GM23338 (cell line): Measurements from ENCODE around the gene WWC1. TPM values are rescaled to one million over a fixed set of nuclear protein-coding genes. Genes with fewer than 3 reads are reported as not detected.

Experiments used
- ATAC-seq: fragments of 200-7000 bp; cut with Tn5 transposase; 3 replicates; pipeline ENCODE4 v1.9.1; 2020
- DNase-seq: peaks from one replicate; pipeline ENCODE4 v3.0.0-alpha.2; 2015; ENCODE audit warnings: low spot score
- H2AFZ ChIP-seq: fragments of 200-600 bp; sonication (generic); 2 replicates; pipeline ENCODE4 v1.8.0; 2016; ENCODE audit warnings: antibody characterized with exemption, mild to moderate bottlenecking, moderate library complexity
- H3F3A ChIP-seq: fragments of 200-600 bp; sonication (generic); replicated peaks from 2 replicates; pipeline ENCODE4 v1.8.0; 2017; ENCODE audit warnings: antibody characterized with exemption, mixed run types, low read depth
- H3K27ac ChIP-seq: fragments of 200-600 bp; sonication (generic); 2 replicates; pipeline ENCODE4 v1.6.1; 2016; ENCODE audit warnings: low read depth
- H3K27me3 ChIP-seq: fragments of 200-600 bp; sonication (generic); 2 replicates; pipeline ENCODE4 v1.8.0; 2016; ENCODE audit warnings: mild to moderate bottlenecking, mixed run types, moderate library complexity; ENCODE audit not compliant: insufficient read depth
- H3K36me3 ChIP-seq: fragments of 200-600 bp; sonication (generic); 2 replicates; pipeline ENCODE4 v1.8.0; 2016; ENCODE audit warnings: mild to moderate bottlenecking; ENCODE audit not compliant: insufficient read depth
- H3K4me1 ChIP-seq: fragments of 200-600 bp; sonication (generic); 2 replicates; pipeline ENCODE4 v1.8.0; 2016; ENCODE audit warnings: mild to moderate bottlenecking, moderate library complexity; ENCODE audit not compliant: insufficient read depth
- H3K4me2 ChIP-seq: fragments of 200-600 bp; sonication (generic); 2 replicates; pipeline ENCODE4 v1.7.1; 2017; ENCODE audit warnings: mixed run types
- H3K4me3 ChIP-seq: fragments of 200-600 bp; sonication (generic); 2 replicates; pipeline ENCODE4 v1.6.1; 2016; ENCODE audit warnings: mixed run types
- H3K79me2 ChIP-seq: fragments of 200-600 bp; sonication (generic); replicated peaks from 2 replicates; pipeline ENCODE4 v1.8.0; 2017; ENCODE audit warnings: mild to moderate bottlenecking; ENCODE audit not compliant: insufficient read depth
- H3K9me2 ChIP-seq: fragments of 200-600 bp; sonication (generic); 2 replicates; pipeline ENCODE4 v1.8.0; 2017; ENCODE audit not compliant: insufficient read depth
- H4K20me1 ChIP-seq: fragments of 200-600 bp; sonication (generic); replicated peaks from 2 replicates; pipeline ENCODE4 v1.8.0; 2017; ENCODE audit warnings: mild to moderate bottlenecking; ENCODE audit not compliant: insufficient read depth
- H3K27ac Mint-ChIP-seq: 2 replicates; pipeline ENCODE4 v1.8.0; 2020; ENCODE audit warnings: inconsistent platforms, mild to moderate bottlenecking, moderate library complexity, mixed read lengths
- H3K27me3 Mint-ChIP-seq: 3 replicates; pipeline ENCODE4 v1.8.0; 2022; ENCODE audit warnings: low read depth, mild to moderate bottlenecking, moderate library complexity, mixed read lengths, inconsistent platforms; ENCODE audit not compliant: insufficient read depth, poor library complexity
- H3K36me3 Mint-ChIP-seq: 3 replicates; pipeline ENCODE4 v1.8.0; 2021; ENCODE audit warnings: low read depth, mild to moderate bottlenecking, inconsistent platforms, moderate library complexity, mixed read lengths
- H3K4me1 Mint-ChIP-seq: 3 replicates; pipeline ENCODE4 v1.8.0; 2020; ENCODE audit warnings: mild to moderate bottlenecking, inconsistent platforms, mixed read lengths
- H3K4me3 Mint-ChIP-seq: 3 replicates; pipeline ENCODE4 v1.8.0; 2021; ENCODE audit warnings: moderate library complexity, mild to moderate bottlenecking, inconsistent platforms, mixed read lengths
- H3K9me3 Mint-ChIP-seq: 3 replicates; pipeline ENCODE4 v1.8.0; 2020; ENCODE audit warnings: moderate library complexity, mild to moderate bottlenecking, inconsistent platforms, mixed read lengths
- CREB1 ChIP-seq: fragments of 250-450 bp; sonication (Bioruptor Pico); IDR thresholded peaks from 2 replicates; pipeline ENCODE4 v1.5.0; 2020; ENCODE audit warnings: low read depth, mild to moderate bottlenecking, moderate library complexity
- EZH2 ChIP-seq: fragments of 200-600 bp; sonication (generic); IDR thresholded peaks from one replicate; pipeline ENCODE4 v1.8.0; 2017; ENCODE audit warnings: antibody characterized with exemption, mild to moderate bottlenecking, low read depth; ENCODE audit not compliant: unreplicated experiment
- EZH2phosphoT487 ChIP-seq: fragments of 200-600 bp; sonication (generic); IDR thresholded peaks from one replicate; pipeline ENCODE4 v1.8.1; 2018; ENCODE audit warnings: antibody characterized with exemption; ENCODE audit not compliant: unreplicated experiment
- JUNB ChIP-seq: IDR thresholded peaks from one replicate; pipeline ENCODE4 v1.6.1; 2016; ENCODE audit warnings: antibody characterized with exemption; ENCODE audit not compliant: unreplicated experiment
- NANOG ChIP-seq: IDR thresholded peaks from 2 replicates; pipeline ENCODE4 v1.6.1; 2016; ENCODE audit warnings: antibody characterized with exemption, borderline replicate concordance
- POLR2AphosphoS5 ChIP-seq: IDR thresholded peaks from 2 replicates; pipeline ENCODE4 v1.6.1; 2016; ENCODE audit warnings: antibody characterized with exemption, low read depth
- STAT1 ChIP-seq: IDR thresholded peaks from one replicate; pipeline ENCODE4 v1.6.1; 2016; ENCODE audit warnings: antibody characterized with exemption; ENCODE audit not compliant: unreplicated experiment
- ZNF114 ChIP-seq: fragments of 250-450 bp; sonication (Bioruptor Pico); IDR thresholded peaks from 2 replicates; pipeline ENCODE4 v1.5.0; 2020; ENCODE audit warnings: mild to moderate bottlenecking, moderate library complexity
- ZNF331 ChIP-seq: fragments of 250-450 bp; sonication (Bioruptor Pico); IDR thresholded peaks from 2 replicates; pipeline ENCODE4 v1.5.0; 2020; ENCODE audit warnings: low read depth, mild to moderate bottlenecking, moderate library complexity
- polyA plus RNA-seq: library from polyadenylated mRNA; unstranded; fragments of >200 nt; fragmentation: Nextera tagmentation; extraction: Ambion mirVana; gene quantifications from 2 replicates; pipeline ENCODE4 v1.2.1, GENCODE V29; 2016
- total RNA-seq: library from RNA; depleted of rRNA; stranded (reverse); fragments of >200 nt; shearing (Covaris generic); gene quantifications from 2 replicates; pipeline ENCODE4 v1.2.3, GENCODE V29; 2014
- TF ChIP-seq, protein P1 (sequence below): fragments of 250-450 bp; sonication (Bioruptor Pico); IDR thresholded peaks from 2 replicates; pipeline ENCODE4 v1.5.0; 2020; ENCODE audit warnings: mild to moderate bottlenecking, moderate library complexity
- TF ChIP-seq, protein P2 (sequence below): IDR thresholded peaks from one replicate; pipeline ENCODE4 v1.6.1; 2018; ENCODE audit warnings: antibody characterized with exemption; ENCODE audit not compliant: unreplicated experiment
- TF ChIP-seq, protein P3 (sequence below): IDR thresholded peaks from 2 replicates; pipeline ENCODE4 v1.6.1; 2016; ENCODE audit warnings: antibody characterized with exemption

WWC1 gene
- total and polyA plus RNA-seq, 2 experiments from 2014 or later, result 25.4 to 27.8 TPM

DNA sequence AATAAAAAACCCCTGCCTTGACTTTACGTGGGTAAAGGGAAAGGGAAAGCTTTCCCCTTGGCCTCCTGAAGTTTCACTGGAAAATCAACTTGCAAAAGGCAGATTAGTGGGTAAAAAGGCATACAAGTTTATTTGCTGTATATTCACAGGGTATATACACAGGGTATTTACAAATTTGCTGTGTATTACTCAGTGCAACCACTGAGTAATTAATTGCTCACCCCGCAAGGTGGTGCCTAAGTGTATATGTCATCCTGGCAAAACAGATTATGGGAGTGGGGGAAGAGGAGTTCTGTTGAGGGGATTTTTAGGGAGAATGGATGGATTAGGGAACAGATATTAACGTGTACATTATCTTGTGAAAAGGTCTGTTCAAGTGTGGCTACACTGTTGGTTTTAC is 187.7 kb downstream of the WWC1 start (continued):
- TF ChIP-seq, protein P1, sequence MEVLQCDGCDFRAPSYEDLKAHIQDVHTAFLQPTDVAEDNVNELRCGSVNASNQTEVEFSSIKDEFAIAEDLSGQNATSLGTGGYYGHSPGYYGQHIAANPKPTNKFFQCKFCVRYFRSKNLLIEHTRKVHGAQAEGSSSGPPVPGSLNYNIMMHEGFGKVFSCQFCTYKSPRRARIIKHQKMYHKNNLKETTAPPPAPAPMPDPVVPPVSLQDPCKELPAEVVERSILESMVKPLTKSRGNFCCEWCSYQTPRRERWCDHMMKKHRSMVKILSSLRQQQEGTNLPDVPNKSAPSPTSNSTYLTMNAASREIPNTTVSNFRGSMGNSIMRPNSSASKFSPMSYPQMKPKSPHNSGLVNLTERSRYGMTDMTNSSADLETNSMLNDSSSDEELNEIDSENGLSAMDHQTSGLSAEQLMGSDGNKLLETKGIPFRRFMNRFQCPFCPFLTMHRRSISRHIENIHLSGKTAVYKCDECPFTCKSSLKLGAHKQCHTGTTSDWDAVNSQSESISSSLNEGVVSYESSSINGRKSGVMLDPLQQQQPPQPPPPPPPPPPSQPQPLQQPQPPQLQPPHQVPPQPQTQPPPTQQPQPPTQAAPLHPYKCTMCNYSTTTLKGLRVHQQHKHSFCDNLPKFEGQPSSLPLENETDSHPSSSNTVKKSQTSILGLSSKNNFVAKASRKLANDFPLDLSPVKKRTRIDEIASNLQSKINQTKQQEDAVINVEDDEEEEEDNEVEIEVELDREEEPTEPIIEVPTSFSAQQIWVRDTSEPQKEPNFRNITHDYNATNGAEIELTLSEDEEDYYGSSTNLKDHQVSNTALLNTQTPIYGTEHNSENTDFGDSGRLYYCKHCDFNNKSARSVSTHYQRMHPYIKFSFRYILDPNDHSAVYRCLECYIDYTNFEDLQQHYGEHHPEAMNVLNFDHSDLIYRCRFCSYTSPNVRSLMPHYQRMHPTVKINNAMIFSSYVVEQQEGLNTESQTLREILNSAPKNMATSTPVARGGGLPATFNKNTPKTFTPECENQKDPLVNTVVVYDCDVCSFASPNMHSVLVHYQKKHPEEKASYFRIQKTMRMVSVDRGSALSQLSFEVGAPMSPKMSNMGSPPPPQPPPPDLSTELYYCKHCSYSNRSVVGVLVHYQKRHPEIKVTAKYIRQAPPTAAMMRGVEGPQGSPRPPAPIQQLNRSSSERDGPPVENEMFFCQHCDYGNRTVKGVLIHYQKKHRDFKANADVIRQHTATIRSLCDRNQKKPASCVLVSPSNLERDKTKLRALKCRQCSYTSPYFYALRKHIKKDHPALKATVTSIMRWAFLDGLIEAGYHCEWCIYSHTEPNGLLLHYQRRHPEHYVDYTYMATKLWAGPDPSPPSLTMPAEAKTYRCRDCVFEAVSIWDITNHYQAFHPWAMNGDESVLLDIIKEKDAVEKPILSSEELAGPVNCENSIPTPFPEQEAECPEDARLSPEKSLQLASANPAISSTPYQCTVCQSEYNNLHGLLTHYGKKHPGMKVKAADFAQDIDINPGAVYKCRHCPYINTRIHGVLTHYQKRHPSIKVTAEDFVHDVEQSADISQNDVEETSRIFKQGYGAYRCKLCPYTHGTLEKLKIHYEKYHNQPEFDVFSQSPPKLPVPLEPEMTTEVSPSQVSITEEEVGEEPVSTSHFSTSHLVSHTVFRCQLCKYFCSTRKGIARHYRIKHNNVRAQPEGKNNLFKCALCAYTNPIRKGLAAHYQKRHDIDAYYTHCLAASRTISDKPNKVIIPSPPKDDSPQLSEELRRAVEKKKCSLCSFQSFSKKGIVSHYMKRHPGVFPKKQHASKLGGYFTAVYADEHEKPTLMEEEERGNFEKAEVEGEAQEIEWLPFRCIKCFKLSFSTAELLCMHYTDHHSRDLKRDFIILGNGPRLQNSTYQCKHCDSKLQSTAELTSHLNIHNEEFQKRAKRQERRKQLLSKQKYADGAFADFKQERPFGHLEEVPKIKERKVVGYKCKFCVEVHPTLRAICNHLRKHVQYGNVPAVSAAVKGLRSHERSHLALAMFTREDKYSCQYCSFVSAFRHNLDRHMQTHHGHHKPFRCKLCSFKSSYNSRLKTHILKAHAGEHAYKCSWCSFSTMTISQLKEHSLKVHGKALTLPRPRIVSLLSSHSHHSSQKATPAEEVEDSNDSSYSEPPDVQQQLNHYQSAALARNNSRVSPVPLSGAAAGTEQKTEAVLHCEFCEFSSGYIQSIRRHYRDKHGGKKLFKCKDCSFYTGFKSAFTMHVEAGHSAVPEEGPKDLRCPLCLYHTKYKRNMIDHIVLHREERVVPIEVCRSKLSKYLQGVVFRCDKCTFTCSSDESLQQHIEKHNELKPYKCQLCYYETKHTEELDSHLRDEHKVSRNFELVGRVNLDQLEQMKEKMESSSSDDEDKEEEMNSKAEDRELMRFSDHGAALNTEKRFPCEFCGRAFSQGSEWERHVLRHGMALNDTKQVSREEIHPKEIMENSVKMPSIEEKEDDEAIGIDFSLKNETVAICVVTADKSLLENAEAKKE (CRISPR knock-in tag), result no peak

DNA sequence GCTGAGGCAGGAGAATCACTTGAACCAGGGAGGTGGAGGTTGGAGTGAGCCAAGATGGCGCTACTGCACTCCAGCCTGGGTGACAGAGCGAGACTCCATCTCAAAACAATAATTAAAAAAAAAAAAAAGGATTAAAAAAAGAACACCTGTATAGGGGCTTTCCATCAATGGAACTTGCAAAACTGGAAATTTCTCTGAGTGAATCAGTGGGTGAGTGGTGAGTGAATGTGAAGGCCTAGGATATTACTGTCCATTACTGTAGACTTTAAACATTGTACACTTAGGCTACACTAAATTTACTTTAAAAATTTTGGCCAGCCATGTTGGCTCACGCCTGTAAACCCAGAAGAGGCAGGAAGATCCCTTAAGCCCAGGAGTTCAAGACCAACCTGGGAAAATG is 189.2 kb downstream of the WWC1 start:
- H3K36me3 Mint-ChIP-seq, result no peaks in the 10 kb centered on the region
- H3K9me2 ChIP-seq, result no peaks in the 10 kb centered on the region
- no peaks in the 10 kb centered on the region; the same call in 2 of the 3 replicates for H3K4me1 Mint-ChIP-seq
- no peaks in the 10 kb centered on the region for H3K36me3 ChIP-seq
- no peak overlapping the region for H3K27ac ChIP-seq
- H3K4me1 ChIP-seq, result no peaks in the 10 kb centered on the region
- H2AFZ ChIP-seq, result no peak overlapping the region
- H3K4me2 ChIP-seq, result no peak overlapping the region
- peaks cover 5% of the 10 kb centered on the region for H3K27me3 Mint-ChIP-seq
- H4K20me1 ChIP-seq, result no peaks in the 10 kb centered on the region
- H3F3A ChIP-seq, result no peaks in the 10 kb centered on the region
- H3K27me3 ChIP-seq, result no peaks in the 10 kb centered on the region
- DNase-seq, result no peak
- no peak overlapping the region for H3K27ac Mint-ChIP-seq
- no peak overlapping the region for H3K4me3 Mint-ChIP-seq
- H3K9me3 Mint-ChIP-seq, result no peaks in the 10 kb centered on the region; the same call in 2 of the 3 replicates
- no peaks in the 10 kb centered on the region for H3K79me2 ChIP-seq
- H3K4me3 ChIP-seq, result no peak overlapping the region
- ATAC-seq, result no peak
- TF ChIP-seq ZNF331 (CRISPR knock-in tag) (no peak), POLR2AphosphoS5 (no peak), JUNB (no peak), STAT1 (no peak), NANOG (no peak), EZH2 (no peak), ZNF114 (CRISPR knock-in tag) (no peak), CREB1 (no peak), EZH2phosphoT487 (no peak)
- TF ChIP-seq, protein P2, sequence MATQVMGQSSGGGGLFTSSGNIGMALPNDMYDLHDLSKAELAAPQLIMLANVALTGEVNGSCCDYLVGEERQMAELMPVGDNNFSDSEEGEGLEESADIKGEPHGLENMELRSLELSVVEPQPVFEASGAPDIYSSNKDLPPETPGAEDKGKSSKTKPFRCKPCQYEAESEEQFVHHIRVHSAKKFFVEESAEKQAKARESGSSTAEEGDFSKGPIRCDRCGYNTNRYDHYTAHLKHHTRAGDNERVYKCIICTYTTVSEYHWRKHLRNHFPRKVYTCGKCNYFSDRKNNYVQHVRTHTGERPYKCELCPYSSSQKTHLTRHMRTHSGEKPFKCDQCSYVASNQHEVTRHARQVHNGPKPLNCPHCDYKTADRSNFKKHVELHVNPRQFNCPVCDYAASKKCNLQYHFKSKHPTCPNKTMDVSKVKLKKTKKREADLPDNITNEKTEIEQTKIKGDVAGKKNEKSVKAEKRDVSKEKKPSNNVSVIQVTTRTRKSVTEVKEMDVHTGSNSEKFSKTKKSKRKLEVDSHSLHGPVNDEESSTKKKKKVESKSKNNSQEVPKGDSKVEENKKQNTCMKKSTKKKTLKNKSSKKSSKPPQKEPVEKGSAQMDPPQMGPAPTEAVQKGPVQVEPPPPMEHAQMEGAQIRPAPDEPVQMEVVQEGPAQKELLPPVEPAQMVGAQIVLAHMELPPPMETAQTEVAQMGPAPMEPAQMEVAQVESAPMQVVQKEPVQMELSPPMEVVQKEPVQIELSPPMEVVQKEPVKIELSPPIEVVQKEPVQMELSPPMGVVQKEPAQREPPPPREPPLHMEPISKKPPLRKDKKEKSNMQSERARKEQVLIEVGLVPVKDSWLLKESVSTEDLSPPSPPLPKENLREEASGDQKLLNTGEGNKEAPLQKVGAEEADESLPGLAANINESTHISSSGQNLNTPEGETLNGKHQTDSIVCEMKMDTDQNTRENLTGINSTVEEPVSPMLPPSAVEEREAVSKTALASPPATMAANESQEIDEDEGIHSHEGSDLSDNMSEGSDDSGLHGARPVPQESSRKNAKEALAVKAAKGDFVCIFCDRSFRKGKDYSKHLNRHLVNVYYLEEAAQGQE, result no peak
- TF ChIP-seq, protein P3, sequence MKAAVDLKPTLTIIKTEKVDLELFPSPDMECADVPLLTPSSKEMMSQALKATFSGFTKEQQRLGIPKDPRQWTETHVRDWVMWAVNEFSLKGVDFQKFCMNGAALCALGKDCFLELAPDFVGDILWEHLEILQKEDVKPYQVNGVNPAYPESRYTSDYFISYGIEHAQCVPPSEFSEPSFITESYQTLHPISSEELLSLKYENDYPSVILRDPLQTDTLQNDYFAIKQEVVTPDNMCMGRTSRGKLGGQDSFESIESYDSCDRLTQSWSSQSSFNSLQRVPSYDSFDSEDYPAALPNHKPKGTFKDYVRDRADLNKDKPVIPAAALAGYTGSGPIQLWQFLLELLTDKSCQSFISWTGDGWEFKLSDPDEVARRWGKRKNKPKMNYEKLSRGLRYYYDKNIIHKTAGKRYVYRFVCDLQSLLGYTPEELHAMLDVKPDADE, result no peak
